Panc1 (cell line): ENCODE data around the gene GOLGA6C.

Source experiments
- CTCF ChIP-seq: fragments of 450-650 bp; IDR thresholded peaks from 2 replicates; pipeline ENCODE4 v1.5.1; 2017; ENCODE audit warnings: mild to moderate bottlenecking
- REST ChIP-seq, 2 experiments: IDR thresholded peaks; 2 replicates each; pipeline ENCODE4 v1.6.1; 2011 to 2012; ENCODE audit warnings: low read depth in 2 of 2, control low read depth in 1 of 2, low read length in 1 of 2, mild to moderate bottlenecking in 1 of 2, moderate library complexity in 1 of 2; ENCODE audit not compliant: insufficient read depth in 1 of 2
- SIN3A ChIP-seq: IDR thresholded peaks from 2 replicates; pipeline ENCODE4 v1.6.1; 2012; ENCODE audit warnings: low read depth, mild to moderate bottlenecking, low read length, moderate library complexity, borderline replicate concordance; ENCODE audit not compliant: insufficient read depth

- TF ChIP-seq CTCF (no peak), REST (IDR thresholded peaks at IDR 0.05; ENCODE audit: insufficient read depth in 1 of 2, low read depth in 2 of 2, low read length in 1 of 2) (no peak), SIN3A (no peak)
These were observed 23.8 kb upstream of the GOLGA6C start for GRCh38 chr15:75234191-75234810.
